Measurements from ENCODE around the gene CEP70. TPM values are rescaled to one million over a fixed set of nuclear protein-coding genes. Genes with fewer than 3 reads are reported as not detected.
"Not testable (repeated sequence)": the region's sequence is repeated elsewhere in the genome, so short reads cannot be mapped to it uniquely, and the experiment has no call there.

The CEP70 gene
- total and polyA plus RNA-seq, 5 donors = 17.0 to 46.9 (median 38.5) TPM

DNA sequence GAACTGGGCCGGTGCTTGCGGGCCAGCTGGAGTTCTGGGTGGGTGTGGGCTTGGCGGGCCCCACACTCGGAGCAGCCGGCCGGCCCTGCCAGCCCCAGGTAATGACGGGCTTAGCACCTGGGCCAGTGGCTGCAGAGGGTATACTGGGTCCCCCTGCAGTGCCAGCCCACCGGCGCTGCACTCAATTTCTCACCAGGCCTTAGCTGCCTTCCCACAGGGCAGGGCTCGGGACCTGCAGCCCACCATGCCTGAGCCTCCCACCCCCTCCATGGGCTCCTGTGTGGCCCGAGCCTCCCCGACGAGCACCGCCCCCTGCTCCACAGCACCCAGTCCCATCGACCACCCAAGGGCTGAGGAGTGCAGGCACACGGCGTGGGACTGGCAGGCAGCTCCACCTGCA, 109.4 kb downstream of the CEP70 start:
- not testable (repeated sequence) for ATAC-seq; H3K9me3 ChIP-seq (ENCODE audit: control insufficient read depth, low read length)
- WGBS = 97% methylated on average over 17 of the region's 17 CpGs

GRCh38 chr3:138479438-138479863, 114.6 kb downstream of the CEP70 start:
- H3K9me3 ChIP-seq (ENCODE audit: control insufficient read depth, low read length) = no peaks in the 10 kb centered on the region
- H3K27ac ChIP-seq (ENCODE audit: low read length) = no peak overlapping the region
- no peaks in the 10 kb centered on the region for H3K27me3 ChIP-seq (ENCODE audit: control insufficient read depth, insufficient read depth)
- peak in 1 of 2 donors; percentile 13 for ATAC-seq
- peaks cover 2% of the 10 kb centered on the region for H3K4me1 ChIP-seq (ENCODE audit: control insufficient read depth, insufficient read depth, low read length)
- DNase-seq = no peak
- H3K4me3 ChIP-seq (ENCODE audit: low read length) = no peak overlapping the region
- intact Hi-C loops (cut with DNase I) = no loop called here
- 25% methylated on average over 4 of the region's 4 CpGs for WGBS

More for the DNA sequence above, 109.4 kb downstream of the CEP70 start:
- H3K4me1 ChIP-seq (ENCODE audit: control insufficient read depth, insufficient read depth, low read length); H3K27ac ChIP-seq (ENCODE audit: low read length); intact Hi-C loops (cut with DNase I); H3K4me3 ChIP-seq (ENCODE audit: low read length); H3K27me3 ChIP-seq (ENCODE audit: control insufficient read depth, insufficient read depth); DNase-seq: not testable (repeated sequence)

- Histone ChIP-seq H3K4me1 (ENCODE audit: control insufficient read depth, insufficient read depth, low read length) (peaks cover 2% of the 10 kb centered on the region), H3K9me3 (ENCODE audit: control insufficient read depth, low read length) (no peaks in the 10 kb centered on the region), H3K27ac (ENCODE audit: low read length) (no peak overlapping the region), H3K4me3 (ENCODE audit: low read length) (no peak overlapping the region), H3K27me3 (ENCODE audit: control insufficient read depth, insufficient read depth) (no peaks in the 10 kb centered on the region)
- ATAC-seq (no peak), DNase-seq (no peak)
- intact Hi-C loops (cut with DNase I) = no loop called here
- 93% methylated on average over 3 of the region's 3 CpGs for WGBS
Observed at GRCh38 chr3:138477801-138478200, 116.3 kb downstream of the CEP70 start.

DNA sequence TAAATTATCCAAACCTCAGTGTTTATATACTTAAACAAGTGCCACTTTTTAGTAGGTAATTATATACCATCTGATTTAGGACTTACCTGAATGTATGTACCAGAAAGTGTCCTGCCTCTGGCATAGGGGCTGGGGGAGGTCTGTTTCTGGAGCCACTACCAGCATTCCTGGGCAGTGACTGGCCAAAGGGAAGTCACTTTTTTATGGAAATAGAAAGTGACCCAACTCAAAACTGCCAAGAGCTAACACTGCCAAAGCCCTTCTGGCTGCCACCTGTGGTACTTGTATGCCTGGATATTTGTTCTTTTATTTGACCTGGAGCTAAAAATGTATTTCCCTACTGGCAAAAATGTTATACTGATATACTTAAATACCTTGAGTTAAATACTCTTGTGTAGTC, 116.9 kb downstream of the CEP70 start:
- DNase-seq = no peak
- no peak overlapping the region for H3K4me3 ChIP-seq (ENCODE audit: low read length)
- H3K4me1 ChIP-seq (ENCODE audit: control insufficient read depth, insufficient read depth, low read length) = peaks cover 2% of the 10 kb centered on the region
- H3K27me3 ChIP-seq (ENCODE audit: control insufficient read depth, insufficient read depth) = no peaks in the 10 kb centered on the region
- no peak for ATAC-seq
- H3K27ac ChIP-seq (ENCODE audit: low read length) = no peak overlapping the region
- intact Hi-C loops (cut with DNase I) = no loop called here
- no peaks in the 10 kb centered on the region for H3K9me3 ChIP-seq (ENCODE audit: control insufficient read depth, low read length)

DNA sequence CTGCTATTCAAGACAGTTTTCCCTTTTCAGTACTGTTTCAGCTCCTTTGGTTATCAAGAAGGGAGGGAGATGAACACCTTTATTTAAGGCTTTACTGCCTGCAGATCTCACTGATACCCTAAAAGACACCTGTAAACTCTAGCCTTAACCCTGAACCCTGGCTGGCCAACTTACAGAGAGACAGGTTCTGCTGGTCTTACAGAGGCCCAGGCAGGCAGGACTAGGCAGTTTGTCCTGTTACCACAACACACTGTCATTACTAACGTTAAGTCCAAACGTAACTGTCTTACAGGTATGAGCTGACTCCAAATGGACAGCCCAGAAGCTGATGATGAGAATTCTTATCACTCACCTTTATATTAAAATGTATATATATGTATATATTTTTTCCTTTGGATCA, 117.5 kb downstream of the CEP70 start:
- Histone ChIP-seq H3K4me1 (ENCODE audit: control insufficient read depth, insufficient read depth, low read length) (peaks cover 2% of the 10 kb centered on the region), H3K9me3 (ENCODE audit: control insufficient read depth, low read length) (no peaks in the 10 kb centered on the region), H3K27ac (ENCODE audit: low read length) (no peak overlapping the region), H3K4me3 (ENCODE audit: low read length) (no peak overlapping the region), H3K27me3 (ENCODE audit: control insufficient read depth, insufficient read depth) (no peaks in the 10 kb centered on the region)
- intact Hi-C loops (cut with DNase I) = no loop called here
- 97% methylated on average over 2 of the region's 2 CpGs for WGBS
- no peak for DNase-seq
- ATAC-seq = no peak

- no peak overlapping the region for H3K27ac ChIP-seq (ENCODE audit: low read length)
- WGBS = 61% methylated on average over 6 of the region's 6 CpGs
- peaks cover 2% of the 10 kb centered on the region for H3K4me1 ChIP-seq (ENCODE audit: control insufficient read depth, insufficient read depth, low read length)
- no peak for DNase-seq
- H3K27me3 ChIP-seq (ENCODE audit: control insufficient read depth, insufficient read depth) = no peaks in the 10 kb centered on the region
- H3K4me3 ChIP-seq (ENCODE audit: low read length) = no peak overlapping the region
- peak; percentile 39 to 48 for ATAC-seq
- H3K9me3 ChIP-seq (ENCODE audit: control insufficient read depth, low read length) = no peaks in the 10 kb centered on the region
- intact Hi-C loops (cut with DNase I) = no loop called here
Observed at GRCh38 chr3:138474163-138474562, 119.9 kb downstream of the CEP70 start.

GRCh38 chr3:138473391-138473790, 120.7 kb downstream of the CEP70 start:
- H3K4me1 ChIP-seq (ENCODE audit: control insufficient read depth, insufficient read depth, low read length) = peaks cover 2% of the 10 kb centered on the region
- WGBS = 98% methylated on average over 8 of the region's 8 CpGs
- no peak overlapping the region for H3K27ac ChIP-seq (ENCODE audit: low read length)
- intact Hi-C loops (cut with DNase I) = no loop called here
- H3K27me3 ChIP-seq (ENCODE audit: control insufficient read depth, insufficient read depth) = no peaks in the 10 kb centered on the region
- DNase-seq (no peak), ATAC-seq (no peak)
- H3K9me3 ChIP-seq (ENCODE audit: control insufficient read depth, low read length) = no peaks in the 10 kb centered on the region
- H3K4me3 ChIP-seq (ENCODE audit: low read length) = no peak overlapping the region

GRCh38 chr3:138472141-138472825, 121.8 kb downstream of the CEP70 start:
- intact Hi-C loops (cut with DNase I) = no loop called here

GRCh38 chr3:138471481-138471880, 122.6 kb downstream of the CEP70 start:
- intact Hi-C loops (cut with DNase I) = no loop called here
- no peak for DNase-seq
- Histone ChIP-seq H3K27me3 (ENCODE audit: control insufficient read depth, insufficient read depth) (no peaks in the 10 kb centered on the region), H3K4me3 (ENCODE audit: low read length) (no peak overlapping the region), H3K27ac (ENCODE audit: low read length) (no peak overlapping the region), H3K4me1 (ENCODE audit: control insufficient read depth, insufficient read depth, low read length) (no peaks in the 10 kb centered on the region), H3K9me3 (ENCODE audit: control insufficient read depth, low read length) (no peaks in the 10 kb centered on the region)
- no peak for ATAC-seq
- WGBS = 81% methylated on average over 1 of the region's 1 CpG

More at GRCh38 chr3:138472141-138472825, 121.8 kb downstream of the CEP70 start:
- Histone ChIP-seq H3K9me3 (ENCODE audit: control insufficient read depth, low read length) (no peaks in the 10 kb centered on the region), H3K27me3 (ENCODE audit: control insufficient read depth, insufficient read depth) (no peaks in the 10 kb centered on the region), H3K4me1 (ENCODE audit: control insufficient read depth, insufficient read depth, low read length) (peaks cover 2% of the 10 kb centered on the region), H3K27ac (ENCODE audit: low read length) (no peak overlapping the region), H3K4me3 (ENCODE audit: low read length) (no peak overlapping the region)
- WGBS = 84% methylated on average over 8 of the region's 8 CpGs
- no peak for DNase-seq
- ATAC-seq = no peak

GRCh38 chr3:138470687-138471086, 123.4 kb downstream of the CEP70 start:
- no peaks in the 10 kb centered on the region for H3K27me3 ChIP-seq (ENCODE audit: control insufficient read depth, insufficient read depth)
- 73% methylated on average over 3 of the region's 3 CpGs for WGBS
- H3K27ac ChIP-seq (ENCODE audit: low read length) = no peak overlapping the region
- no peaks in the 10 kb centered on the region for H3K4me1 ChIP-seq (ENCODE audit: control insufficient read depth, insufficient read depth, low read length)
- DNase-seq = no peak
- no peak overlapping the region for H3K4me3 ChIP-seq (ENCODE audit: low read length)
- intact Hi-C loops (cut with DNase I) = no loop called here
- ATAC-seq = no peak
- no peaks in the 10 kb centered on the region for H3K9me3 ChIP-seq (ENCODE audit: control insufficient read depth, low read length)

- no peak for DNase-seq
- 95% methylated on average over 6 of the region's 6 CpGs for WGBS
- Histone ChIP-seq H3K27ac (ENCODE audit: low read length) (no peak overlapping the region), H3K4me3 (ENCODE audit: low read length) (no peak overlapping the region), H3K9me3 (ENCODE audit: control insufficient read depth, low read length) (no peaks in the 10 kb centered on the region), H3K4me1 (ENCODE audit: control insufficient read depth, insufficient read depth, low read length) (no peaks in the 10 kb centered on the region), H3K27me3 (ENCODE audit: control insufficient read depth, insufficient read depth) (no peaks in the 10 kb centered on the region)
- intact Hi-C loops (cut with DNase I) = no loop called here
- ATAC-seq = no peak
Observed at GRCh38 chr3:138469874-138470273, 124.2 kb downstream of the CEP70 start.

DNA sequence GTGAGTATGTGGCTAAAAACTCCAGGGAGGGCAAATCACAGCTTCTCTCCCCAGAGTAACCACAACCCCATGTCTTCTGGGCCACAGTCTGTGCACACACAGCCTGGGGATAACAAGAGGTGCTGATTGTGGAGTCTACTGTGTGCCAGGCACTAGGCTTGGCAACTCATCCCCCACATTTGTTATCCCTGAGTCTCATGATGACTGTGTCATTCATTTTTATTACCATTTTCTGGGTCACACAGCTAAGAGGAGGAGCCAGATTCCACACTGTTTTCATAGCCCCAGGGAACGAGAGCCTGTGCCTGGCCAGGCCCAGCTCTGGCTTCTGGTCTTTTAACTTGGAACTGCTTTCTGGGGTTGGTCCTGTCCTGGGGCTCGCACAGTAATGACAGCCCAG, 125.2 kb downstream of the CEP70 start:
- 43% methylated on average over 2 of the region's 2 CpGs for WGBS
- Histone ChIP-seq H3K4me1 (ENCODE audit: control insufficient read depth, insufficient read depth, low read length) (no peaks in the 10 kb centered on the region), H3K27ac (ENCODE audit: low read length) (no peak overlapping the region), H3K4me3 (ENCODE audit: low read length) (no peak overlapping the region), H3K9me3 (ENCODE audit: control insufficient read depth, low read length) (no peaks in the 10 kb centered on the region), H3K27me3 (ENCODE audit: control insufficient read depth, insufficient read depth) (no peaks in the 10 kb centered on the region)
- intact Hi-C loops (cut with DNase I) = no loop called here
- ATAC-seq (peak in 1 of 2 donors; percentile 18), DNase-seq (no peak)

Data from right cardiac atrium (tissue), 5 donors.